ENCODE results near the gene BANK1. TPM values are rescaled to one million over a fixed set of nuclear protein-coding genes. Genes with fewer than 3 reads are reported as not detected.

Gene BANK1
- total RNA-seq, 1 experiment from 2014 or later, result 0.05 TPM

GRCh38 chr4:101813604-101814003, 23.1 kb downstream of the BANK1 start:
- DNase-seq (ENCODE audit: extremely low read depth, low read depth), result no peak

GRCh38 chr4:101818362-101818761, 27.8 kb downstream of the BANK1 start:
- no peak for DNase-seq (ENCODE audit: extremely low read depth, low read depth)

- no peak for DNase-seq (ENCODE audit: extremely low read depth, low read depth)
These were observed 33.3 kb downstream of the BANK1 start for GRCh38 chr4:101823864-101824263.

- no peak for DNase-seq (ENCODE audit: extremely low read depth, low read depth)
These were observed 34.0 kb downstream of the BANK1 start for GRCh38 chr4:101824500-101824899.

GRCh38 chr4:101825953-101826352, 35.4 kb downstream of the BANK1 start:
- no peak for DNase-seq (ENCODE audit: extremely low read depth, low read depth)

- no peak for DNase-seq (ENCODE audit: extremely low read depth, low read depth)
These were observed 41.3 kb downstream of the BANK1 start for GRCh38 chr4:101831816-101832215.

GRCh38 chr4:101833480-101833879, 43.0 kb downstream of the BANK1 start:
- DNase-seq (ENCODE audit: extremely low read depth, low read depth), result no peak

- DNase-seq (ENCODE audit: extremely low read depth, low read depth), result no peak
These were observed 44.8 kb downstream of the BANK1 start for GRCh38 chr4:101835121-101835904.

- DNase-seq (ENCODE audit: extremely low read depth, low read depth), result no peak
These were observed 52.5 kb downstream of the BANK1 start for GRCh38 chr4:101843054-101843453.

- no peak for DNase-seq (ENCODE audit: extremely low read depth, low read depth)
These were observed 56.0 kb downstream of the BANK1 start for GRCh38 chr4:101846550-101846949.

- DNase-seq (ENCODE audit: extremely low read depth, low read depth), result no peak
These were observed 60.2 kb downstream of the BANK1 start for GRCh38 chr4:101850698-101851097.

- DNase-seq (ENCODE audit: extremely low read depth, low read depth), result no peak
These were observed 61.1 kb downstream of the BANK1 start for GRCh38 chr4:101851672-101852071.

GRCh38 chr4:101853028-101853427, 62.5 kb downstream of the BANK1 start:
- DNase-seq (ENCODE audit: extremely low read depth, low read depth), result no peak

- DNase-seq (ENCODE audit: extremely low read depth, low read depth), result no peak
These were observed 63.2 kb downstream of the BANK1 start for GRCh38 chr4:101853691-101854090.

- DNase-seq (ENCODE audit: extremely low read depth, low read depth), result no peak
These were observed 64.7 kb downstream of the BANK1 start for GRCh38 chr4:101855239-101855638.

GRCh38 chr4:101856149-101856548, 65.6 kb downstream of the BANK1 start:
- DNase-seq (ENCODE audit: extremely low read depth, low read depth), result no peak

GRCh38 chr4:101857176-101857575, 66.6 kb downstream of the BANK1 start:
- DNase-seq (ENCODE audit: extremely low read depth, low read depth), result no peak

- DNase-seq (ENCODE audit: extremely low read depth, low read depth), result no peak
These were observed 68.1 kb downstream of the BANK1 start for GRCh38 chr4:101858641-101859040.

- no peak for DNase-seq (ENCODE audit: extremely low read depth, low read depth)
These were observed 72.1 kb downstream of the BANK1 start for GRCh38 chr4:101862595-101862994.

- no peak for DNase-seq (ENCODE audit: extremely low read depth, low read depth)
These were observed 74.1 kb downstream of the BANK1 start for GRCh38 chr4:101864660-101865059.

- no peak for DNase-seq (ENCODE audit: extremely low read depth, low read depth)
These were observed 75.1 kb downstream of the BANK1 start for GRCh38 chr4:101865501-101866062.

- DNase-seq (ENCODE audit: extremely low read depth, low read depth), result no peak
These were observed 80.3 kb downstream of the BANK1 start for GRCh38 chr4:101870874-101871273.
